IPS-18a (cell line): ENCODE data around the gene TFF2.

Experiments used
- H3K27ac ChIP-seq: one replicate; pipeline ENCODE4 v1.5.1; 2013; ENCODE audit warnings: low read length
- H3K27me3 ChIP-seq: one replicate; pipeline ENCODE4 v1.6.1; 2013; ENCODE audit warnings: mild to moderate bottlenecking, low read length; ENCODE audit not compliant: control insufficient read depth, insufficient read depth
- H3K36me3 ChIP-seq: one replicate; pipeline ENCODE4 v1.6.1; 2013; ENCODE audit warnings: low read depth, low read length; ENCODE audit not compliant: control insufficient read depth
- H3K4me1 ChIP-seq: one replicate; pipeline ENCODE4 v1.6.1; 2013; ENCODE audit warnings: low read depth, low read length; ENCODE audit not compliant: control insufficient read depth
- H3K4me3 ChIP-seq: one replicate; pipeline ENCODE4 v1.5.1; 2013; ENCODE audit warnings: low read length
- H3K9ac ChIP-seq: one replicate; pipeline ENCODE4 v1.6.1; 2013; ENCODE audit warnings: mild to moderate bottlenecking, low read length, moderate library complexity
- H3K9me3 ChIP-seq: one replicate; pipeline ENCODE4 v1.6.1; 2013; ENCODE audit warnings: low read depth, low read length; ENCODE audit not compliant: control insufficient read depth

The TFF2 gene

GRCh38 chr21:42382915-42383314, 32.1 kb upstream of the TFF2 start:
- H3K4me3 ChIP-seq = no peak overlapping the region
- no peaks in the 10 kb centered on the region for H3K27me3 ChIP-seq
- no peaks in the 10 kb centered on the region for H3K4me1 ChIP-seq
- H3K9ac ChIP-seq = no peak overlapping the region
- H3K36me3 ChIP-seq = no peaks in the 10 kb centered on the region
- H3K27ac ChIP-seq = no peak overlapping the region
- H3K9me3 ChIP-seq = no peaks in the 10 kb centered on the region

- Histone ChIP-seq H3K27me3 (no peaks in the 10 kb centered on the region), H3K4me3 (no peak overlapping the region), H3K9me3 (no peaks in the 10 kb centered on the region), H3K36me3 (no peaks in the 10 kb centered on the region), H3K4me1 (no peaks in the 10 kb centered on the region), H3K9ac (no peak overlapping the region), H3K27ac (no peak overlapping the region)
These were observed 30.7 kb upstream of the TFF2 start for GRCh38 chr21:42381347-42381984.

DNA sequence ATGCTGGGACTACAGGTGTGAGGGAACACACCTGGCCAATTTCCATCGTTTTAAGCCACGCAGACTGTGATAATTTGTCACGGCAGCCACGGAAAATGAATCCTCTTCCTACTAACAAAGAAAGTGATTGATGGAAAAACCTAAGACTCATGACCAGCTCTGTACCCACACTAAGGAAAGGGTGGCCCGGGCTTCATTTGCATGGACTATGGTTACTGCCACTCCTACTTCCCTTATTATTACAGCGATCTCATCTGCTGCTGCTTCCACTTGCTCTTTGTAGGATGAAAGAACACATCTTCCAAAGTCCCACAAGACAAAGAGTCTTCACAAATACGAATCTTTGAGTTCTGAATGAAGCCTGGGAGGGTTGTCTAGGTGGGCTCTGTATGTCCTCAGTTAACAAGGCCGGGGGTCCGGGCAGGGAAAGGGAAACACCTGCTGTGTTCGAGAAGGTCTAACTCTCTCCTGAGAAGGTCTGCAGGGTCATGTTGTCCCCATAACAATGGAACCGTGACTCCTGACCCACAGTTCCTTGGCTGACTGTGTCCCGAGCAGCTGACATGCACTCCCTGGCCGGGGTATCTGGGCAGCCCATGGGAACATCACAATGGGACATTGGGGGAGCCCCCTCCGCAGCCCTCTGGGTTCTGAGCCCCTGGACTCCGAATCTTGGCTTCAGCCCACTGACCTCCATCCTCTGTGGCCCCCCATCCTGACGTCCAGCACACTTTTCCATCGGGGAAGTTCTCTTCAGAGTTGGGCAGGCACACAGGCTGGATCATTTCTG, 28.8 kb upstream of the TFF2 start:
- Histone ChIP-seq H3K4me3 (no peak overlapping the region), H3K36me3 (no peaks in the 10 kb centered on the region), H3K27me3 (peaks cover 14% of the 10 kb centered on the region), H3K9me3 (no peaks in the 10 kb centered on the region), H3K27ac (no peak overlapping the region), H3K9ac (no peak overlapping the region), H3K4me1 (peaks cover 1% of the 10 kb centered on the region)

GRCh38 chr21:42378418-42378817, 27.6 kb upstream of the TFF2 start:
- no peaks in the 10 kb centered on the region for H3K9me3 ChIP-seq
- peaks cover 6% of the 10 kb centered on the region for H3K4me1 ChIP-seq
- H3K9ac ChIP-seq = no peak overlapping the region
- H3K27me3 ChIP-seq = peaks cover 23% of the 10 kb centered on the region
- no peak overlapping the region for H3K27ac ChIP-seq
- H3K36me3 ChIP-seq = no peaks in the 10 kb centered on the region
- H3K4me3 ChIP-seq = no peak overlapping the region

DNA sequence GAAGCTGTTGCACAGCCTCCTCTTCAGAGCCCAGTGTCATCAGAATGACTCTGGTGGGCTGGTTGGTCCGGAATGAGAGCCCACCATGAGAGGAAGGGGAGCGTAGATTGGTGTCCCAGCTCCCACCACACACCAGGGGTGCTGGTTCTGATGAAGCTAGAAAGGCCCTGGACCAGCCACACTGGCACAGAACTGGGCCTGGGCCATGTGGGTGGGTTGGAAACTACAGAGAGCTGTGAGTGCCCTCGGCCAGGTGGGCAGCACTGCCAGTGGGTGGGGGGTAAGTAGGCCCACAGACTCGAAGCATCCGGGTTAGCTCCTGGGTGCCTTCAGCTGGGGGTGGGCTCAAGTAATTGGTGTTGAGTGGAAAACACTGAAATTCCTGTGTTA, 27.2 kb upstream of the TFF2 start:
- Histone ChIP-seq H3K9me3 (no peaks in the 10 kb centered on the region), H3K9ac (no peak overlapping the region), H3K27me3 (peaks cover 23% of the 10 kb centered on the region), H3K36me3 (no peaks in the 10 kb centered on the region), H3K27ac (no peak overlapping the region), H3K4me1 (peaks cover 6% of the 10 kb centered on the region), H3K4me3 (no peak overlapping the region)

DNA sequence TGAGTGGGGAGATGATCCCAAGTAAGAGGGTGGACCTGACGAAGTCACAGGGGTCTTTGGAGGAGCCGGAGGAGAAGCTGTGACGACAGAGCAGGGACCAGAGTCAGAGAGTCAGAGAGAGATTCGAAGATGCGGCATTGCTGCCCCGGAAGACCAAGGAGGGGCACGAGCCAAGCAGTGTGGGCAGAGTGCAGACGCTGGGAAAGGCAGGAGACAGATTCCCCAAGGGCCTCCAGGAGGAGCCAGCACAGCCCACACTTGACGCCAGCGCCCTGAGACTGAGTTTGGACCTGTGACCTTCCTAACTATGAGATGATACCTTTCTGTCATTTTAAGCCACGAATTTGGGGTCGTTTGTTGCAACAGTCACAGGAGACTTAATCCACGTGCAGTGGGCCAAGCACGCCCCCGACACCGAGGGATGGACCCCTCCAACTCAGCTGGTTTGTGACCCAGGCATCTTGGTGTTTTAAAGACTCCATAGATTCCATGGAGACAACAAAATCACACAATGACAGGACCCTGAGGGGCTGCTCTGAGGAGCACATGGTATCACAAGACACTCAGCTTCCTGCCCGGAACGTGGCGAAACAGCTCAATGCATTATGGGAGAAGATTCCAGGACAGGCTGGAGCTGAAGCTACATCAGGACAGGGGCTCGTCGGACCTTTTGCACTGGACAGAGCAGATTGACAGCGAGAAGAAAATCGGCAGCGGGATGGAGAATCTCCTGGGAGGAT, 26.6 kb upstream of the TFF2 start:
- H3K9me3 ChIP-seq = no peaks in the 10 kb centered on the region
- H3K4me3 ChIP-seq = no peak overlapping the region
- H3K9ac ChIP-seq = no peak overlapping the region
- peaks cover 6% of the 10 kb centered on the region for H3K4me1 ChIP-seq
- H3K36me3 ChIP-seq = no peaks in the 10 kb centered on the region
- no peak overlapping the region for H3K27ac ChIP-seq
- peaks cover 23% of the 10 kb centered on the region for H3K27me3 ChIP-seq

- Histone ChIP-seq H3K27ac (no peak overlapping the region), H3K4me1 (peaks cover 6% of the 10 kb centered on the region), H3K9ac (no peak overlapping the region), H3K9me3 (no peaks in the 10 kb centered on the region), H3K4me3 (no peak overlapping the region), H3K36me3 (no peaks in the 10 kb centered on the region), H3K27me3 (peaks cover 23% of the 10 kb centered on the region)
These were observed 25.7 kb upstream of the TFF2 start for GRCh38 chr21:42376338-42376982.

- no peak overlapping the region for H3K27ac ChIP-seq
- no peak overlapping the region for H3K4me3 ChIP-seq
- peaks cover 6% of the 10 kb centered on the region for H3K4me1 ChIP-seq
- H3K36me3 ChIP-seq = no peaks in the 10 kb centered on the region
- no peak overlapping the region for H3K9ac ChIP-seq
- peaks cover 23% of the 10 kb centered on the region for H3K27me3 ChIP-seq
- no peaks in the 10 kb centered on the region for H3K9me3 ChIP-seq
These were observed 25.2 kb upstream of the TFF2 start for GRCh38 chr21:42375966-42376337.

GRCh38 chr21:42375506-42375905, 24.7 kb upstream of the TFF2 start:
- Histone ChIP-seq H3K27me3 (peaks cover 23% of the 10 kb centered on the region), H3K4me1 (peaks cover 6% of the 10 kb centered on the region), H3K36me3 (no peaks in the 10 kb centered on the region), H3K9ac (no peak overlapping the region), H3K9me3 (no peaks in the 10 kb centered on the region), H3K27ac (no peak overlapping the region), H3K4me3 (no peak overlapping the region)

- Histone ChIP-seq H3K9ac (no peak overlapping the region), H3K9me3 (no peaks in the 10 kb centered on the region), H3K36me3 (no peaks in the 10 kb centered on the region), H3K4me3 (no peak overlapping the region), H3K27ac (no peak overlapping the region), H3K4me1 (peaks cover 6% of the 10 kb centered on the region), H3K27me3 (peaks cover 23% of the 10 kb centered on the region)
These were observed 24.2 kb upstream of the TFF2 start for GRCh38 chr21:42374864-42375499.

GRCh38 chr21:42374457-42374856, 23.7 kb upstream of the TFF2 start:
- Histone ChIP-seq H3K27me3 (peaks cover 23% of the 10 kb centered on the region), H3K4me1 (peaks cover 6% of the 10 kb centered on the region), H3K4me3 (no peak overlapping the region), H3K9me3 (no peaks in the 10 kb centered on the region), H3K36me3 (no peaks in the 10 kb centered on the region), H3K9ac (no peak overlapping the region), H3K27ac (no peak overlapping the region)
